Erythroblast (primary cell): ENCODE results near the gene FRAT1.

Experiments
- DNase-seq, 2 experiments: peaks; one replicate each; lab custom pipeline; 2025; lab: John Stamatoyannopoulos, UW
- GATA1 ChIP-seq: IDR thresholded peaks from 2 replicates; pipeline ENCODE4 v1.6.1; 2011; ENCODE audit warnings: low read depth, mild to moderate bottlenecking, control low read depth, low read length, moderate library complexity
- POLR2A ChIP-seq: IDR thresholded peaks from 2 replicates; pipeline ENCODE4 v1.6.1; 2011; ENCODE audit warnings: mild to moderate bottlenecking, low read length

Gene FRAT1

GRCh38 chr10:97292862-97293198 lies 26.2 kb upstream of the FRAT1 start:
- TF ChIP-seq GATA1 (no peak), POLR2A (no peak)
- no peak for DNase-seq

DNA sequence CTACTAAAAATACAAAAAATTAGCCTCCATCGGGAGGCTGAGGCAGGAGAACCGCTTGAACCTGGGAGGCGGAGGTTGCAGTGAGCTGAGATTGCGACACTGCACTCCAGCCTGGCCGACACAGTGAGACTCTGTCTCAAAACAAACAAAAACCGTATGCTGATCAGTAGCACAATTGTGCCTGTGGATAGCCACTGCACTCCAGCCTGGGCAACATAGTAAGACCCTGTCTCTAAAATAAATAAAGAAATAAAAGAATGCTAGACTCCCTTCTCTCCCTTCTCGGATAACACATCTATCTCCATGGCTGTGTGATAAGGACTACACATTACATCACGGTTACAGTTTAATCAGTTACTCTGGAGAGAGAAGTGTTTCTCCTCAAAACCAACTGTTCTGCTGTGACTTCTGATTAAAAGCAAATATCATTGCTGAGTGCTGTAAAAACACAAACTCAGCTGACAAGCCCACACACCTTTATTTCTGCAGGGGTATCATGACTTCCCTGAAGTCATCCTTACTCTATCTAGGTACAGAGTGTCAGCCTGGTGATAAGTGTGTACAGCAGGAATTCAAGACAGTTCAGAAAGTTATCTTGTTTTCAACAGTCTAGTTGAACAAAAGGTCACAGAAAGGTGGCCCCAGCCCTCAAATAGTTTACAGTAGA lies 21.4 kb upstream of the FRAT1 start:
- TF ChIP-seq GATA1: no peak
- TF ChIP-seq POLR2A: no peak
- peak; percentile 36 to 80 for DNase-seq

DNA sequence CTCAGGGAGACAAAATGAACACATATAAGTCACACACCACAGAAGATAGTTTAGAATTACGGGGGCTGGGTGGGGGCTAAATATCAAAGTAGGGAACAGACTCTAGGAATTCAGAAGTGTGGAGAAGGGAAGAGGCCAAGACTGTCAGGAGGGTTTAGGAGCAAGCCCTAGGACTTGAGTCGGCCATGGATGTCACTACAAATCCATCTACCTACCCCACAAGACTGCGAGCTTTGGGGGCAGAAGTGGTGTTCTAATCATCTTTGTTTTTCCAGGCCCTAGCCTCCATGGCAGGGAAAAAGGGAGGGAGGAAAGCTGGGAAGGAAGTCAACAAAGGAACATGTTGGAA lies 20.9 kb upstream of the FRAT1 start:
- TF ChIP-seq POLR2A (no peak), GATA1 (no peak)
- no peak for DNase-seq

DNA sequence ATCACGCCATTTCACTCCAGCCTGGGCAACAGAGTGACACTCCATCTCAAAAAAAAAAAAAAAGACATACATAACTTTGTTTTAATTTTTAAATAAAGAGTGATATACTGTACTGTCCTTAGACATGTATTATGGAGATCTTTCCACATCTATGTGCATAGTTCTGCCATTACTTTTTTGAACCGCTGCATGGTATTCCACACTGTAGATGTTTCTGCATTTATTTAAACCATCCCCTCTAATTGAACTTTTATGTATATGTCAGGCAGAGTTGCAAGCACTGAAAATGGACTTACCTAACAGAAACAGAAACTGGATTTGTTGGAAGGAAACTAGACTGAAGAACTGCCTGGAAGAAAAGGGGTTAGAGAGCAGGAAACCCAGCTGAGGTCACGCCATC lies 18.1 kb upstream of the FRAT1 start:
- no peak for DNase-seq
- TF ChIP-seq GATA1: no peak
- no peak for TF ChIP-seq POLR2A

GRCh38 chr10:97302088-97302791 lies 16.8 kb upstream of the FRAT1 start:
- no peak for TF ChIP-seq GATA1
- TF ChIP-seq POLR2A: no peak
- DNase-seq: no peak

- TF ChIP-seq POLR2A: no peak
- no peak for DNase-seq
Observed at GRCh38 chr10:97307441-97307840, 11.6 kb upstream of the FRAT1 start.

DNA sequence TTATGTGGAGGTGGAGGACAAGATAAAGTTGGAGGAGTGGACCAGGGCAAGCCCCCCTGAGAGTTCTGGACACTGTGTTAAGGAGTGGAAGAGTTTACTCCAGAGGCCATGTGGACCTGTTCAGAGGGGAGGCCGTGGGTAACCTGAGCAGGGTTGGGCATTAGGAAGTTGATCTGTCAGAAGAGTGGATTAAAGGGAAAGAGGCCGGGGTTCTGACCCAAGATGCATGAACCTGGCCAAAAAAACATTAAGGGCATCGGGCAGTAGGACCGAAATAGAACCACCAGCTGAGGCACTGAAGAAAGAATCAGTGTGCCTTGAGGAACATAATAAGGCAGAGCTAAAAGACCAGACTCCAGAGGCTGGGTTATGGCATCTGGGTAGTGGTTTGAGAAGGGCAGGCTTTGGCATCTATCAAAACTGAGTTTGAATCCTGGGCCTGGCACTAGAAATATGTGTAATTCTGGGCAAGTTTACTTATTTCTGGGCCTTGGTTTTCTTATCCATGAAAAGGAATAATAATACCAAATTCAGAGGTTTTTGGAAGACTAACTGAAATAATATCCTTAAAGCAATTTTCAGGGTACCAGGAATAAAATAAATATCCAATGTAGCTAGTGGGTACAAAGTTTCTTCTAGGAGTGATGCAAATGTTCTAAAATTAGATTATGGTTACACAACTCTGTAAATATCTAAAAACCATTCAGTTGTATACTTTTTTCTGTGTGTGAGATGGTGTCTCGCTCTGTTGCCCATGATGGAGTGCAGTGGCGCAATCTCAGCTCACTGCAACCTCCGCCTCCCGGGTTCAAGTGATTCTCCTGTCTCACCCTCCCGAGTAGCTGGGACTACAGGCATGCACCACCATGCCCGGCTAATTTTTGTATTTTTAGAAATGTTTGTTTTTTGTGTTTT lies 10.9 kb upstream of the FRAT1 start:
- TF ChIP-seq POLR2A (no peak), GATA1 (no peak)

GRCh38 chr10:97311111-97311626 lies 7.9 kb upstream of the FRAT1 start:
- TF ChIP-seq GATA1 (no peak), POLR2A (no peak)
- no peak for DNase-seq

More for the DNA sequence above, 10.9 kb upstream of the FRAT1 start:
- DNase-seq: no peak

- TF ChIP-seq POLR2A (no peak), GATA1 (no peak)
- DNase-seq: peak in 1 of 2 experiments; percentile 69
Observed at GRCh38 chr10:97312897-97313296, 6.2 kb upstream of the FRAT1 start.

- no peak for DNase-seq
- TF ChIP-seq GATA1 (no peak), POLR2A (no peak)
Observed at GRCh38 chr10:97314671-97315070, 4.4 kb upstream of the FRAT1 start.

DNA sequence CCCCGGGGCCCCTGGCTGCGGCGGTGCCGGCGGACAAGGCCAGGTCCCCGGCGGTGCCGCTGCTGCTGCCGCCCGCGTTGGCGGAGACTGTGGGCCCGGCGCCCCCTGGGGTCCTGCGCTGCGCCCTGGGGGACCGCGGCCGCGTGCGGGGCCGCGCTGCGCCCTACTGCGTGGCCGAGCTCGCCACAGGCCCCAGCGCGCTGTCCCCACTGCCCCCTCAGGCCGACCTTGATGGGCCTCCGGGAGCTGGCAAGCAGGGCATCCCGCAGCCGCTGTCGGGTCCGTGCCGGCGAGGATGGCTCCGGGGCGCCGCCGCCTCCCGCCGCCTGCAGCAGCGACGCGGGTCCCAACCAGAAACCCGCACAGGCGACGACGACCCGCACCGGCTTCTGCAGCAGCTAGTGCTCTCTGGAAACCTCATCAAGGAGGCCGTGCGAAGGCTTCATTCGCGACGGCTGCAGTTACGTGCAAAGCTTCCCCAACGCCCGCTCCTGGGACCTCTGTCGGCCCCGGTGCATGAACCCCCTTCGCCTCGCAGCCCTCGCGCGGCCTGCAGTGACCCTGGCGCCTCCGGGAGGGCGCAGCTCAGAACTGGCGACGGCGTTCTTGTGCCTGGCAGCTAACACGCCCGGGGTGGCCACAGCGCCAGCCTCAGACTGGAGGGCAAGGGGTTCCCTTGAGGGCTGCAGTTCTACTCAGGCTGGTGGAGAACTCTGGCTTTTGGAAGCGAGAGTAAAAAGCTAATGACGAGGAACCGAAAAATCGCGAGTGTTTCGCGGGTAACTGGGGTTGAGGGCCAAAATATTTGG lies 804 bp downstream of the FRAT1 start:
- peak; percentile 79 to 81 for DNase-seq
- TF ChIP-seq POLR2A (no peak), GATA1 (no peak)

GRCh38 chr10:97320480-97321031 lies 1.5 kb downstream of the FRAT1 start:
- TF ChIP-seq POLR2A (no peak), GATA1 (no peak)
- DNase-seq: peak; percentile 66 to 69
